NCI-H69 (cell line): ENCODE data around the gene PPP1R37.

Experiments used
- DNase-seq: peaks from one replicate; lab custom pipeline; 2025; lab: John Stamatoyannopoulos, UW

Gene PPP1R37

GRCh38 chr19:45137179-45137761 is 44.3 kb downstream of the PPP1R37 start:
- peak; percentile 94 for DNase-seq

GRCh38 chr19:45138303-45138751 is 45.3 kb downstream of the PPP1R37 start:
- peak; percentile 50 for DNase-seq

- DNase-seq = no peak
Measured at GRCh38 chr19:45139286-45140143, 46.5 kb downstream of the PPP1R37 start.

DNA sequence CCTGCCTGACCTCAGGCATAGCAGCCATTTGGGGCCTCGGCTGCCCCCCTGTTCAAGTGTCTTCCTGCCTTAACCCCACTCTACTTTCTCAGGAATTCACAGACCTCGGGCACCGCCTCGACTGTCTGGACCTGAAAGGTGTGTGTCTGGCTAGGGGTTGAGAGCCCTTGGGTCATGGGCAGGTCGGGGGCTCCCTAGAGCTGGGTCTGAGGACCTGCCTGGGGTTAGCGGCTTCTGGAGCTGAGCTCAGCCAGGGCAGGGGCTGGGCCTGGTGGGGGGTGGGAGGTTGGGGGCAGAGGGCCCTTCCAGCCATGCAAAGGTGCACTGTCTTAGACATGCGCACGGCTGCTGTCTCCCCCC is 47.1 kb downstream of the PPP1R37 start:
- DNase-seq = no peak

DNA sequence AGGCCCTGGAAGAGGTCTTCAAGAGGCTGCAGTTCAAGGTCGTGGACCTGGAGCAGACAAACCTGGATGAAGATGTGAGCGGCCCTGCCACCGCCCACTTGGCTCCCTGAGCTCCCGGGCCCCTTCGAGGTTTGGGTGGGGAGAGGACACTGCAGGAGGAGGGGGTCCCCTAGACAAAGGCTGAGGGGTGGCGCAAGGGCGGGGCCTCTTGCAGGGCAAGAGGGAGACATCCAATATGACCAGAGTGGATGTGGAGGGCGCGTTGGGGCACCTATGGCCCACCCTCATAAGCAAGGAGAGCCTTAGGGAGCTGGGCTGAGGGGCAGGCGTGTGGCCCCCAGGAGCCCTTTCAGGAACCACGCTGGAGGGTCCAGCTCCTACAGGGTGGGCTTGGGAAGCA is 47.6 kb downstream of the PPP1R37 start:
- DNase-seq = no peak

DNA sequence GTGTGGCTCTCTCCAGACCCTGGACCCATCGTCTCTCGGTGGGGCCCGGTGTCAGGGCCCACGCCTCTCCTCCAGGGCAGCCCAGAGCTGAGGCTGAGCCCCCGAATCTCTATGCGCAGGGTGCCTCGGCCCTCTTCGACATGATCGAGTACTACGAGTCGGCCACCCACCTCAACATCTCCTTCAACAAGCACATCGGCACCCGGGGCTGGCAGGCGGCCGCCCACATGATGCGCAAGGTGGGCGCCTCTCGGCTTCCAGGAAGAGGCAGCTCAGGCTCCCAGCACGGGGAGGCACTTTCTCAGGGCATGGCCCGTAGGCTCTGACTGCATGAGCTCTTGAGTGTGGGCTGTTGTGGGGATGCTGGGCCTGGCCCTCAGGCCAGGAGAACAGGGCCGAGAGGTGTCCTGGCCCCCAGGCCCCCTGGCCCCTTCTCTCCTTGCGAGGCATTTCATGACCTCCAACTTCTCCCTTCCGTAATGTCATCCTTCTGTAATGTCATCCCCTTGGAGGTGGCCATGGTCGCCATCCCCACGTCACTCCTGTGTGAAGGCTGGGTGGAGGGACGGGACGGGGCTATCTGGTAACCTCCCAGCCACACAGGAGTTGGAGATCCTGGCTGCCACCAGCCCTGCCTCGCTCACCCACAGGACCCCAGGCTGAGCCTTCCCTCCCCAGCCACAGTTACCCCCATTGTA is 48.4 kb downstream of the PPP1R37 start:
- no peak for DNase-seq

DNA sequence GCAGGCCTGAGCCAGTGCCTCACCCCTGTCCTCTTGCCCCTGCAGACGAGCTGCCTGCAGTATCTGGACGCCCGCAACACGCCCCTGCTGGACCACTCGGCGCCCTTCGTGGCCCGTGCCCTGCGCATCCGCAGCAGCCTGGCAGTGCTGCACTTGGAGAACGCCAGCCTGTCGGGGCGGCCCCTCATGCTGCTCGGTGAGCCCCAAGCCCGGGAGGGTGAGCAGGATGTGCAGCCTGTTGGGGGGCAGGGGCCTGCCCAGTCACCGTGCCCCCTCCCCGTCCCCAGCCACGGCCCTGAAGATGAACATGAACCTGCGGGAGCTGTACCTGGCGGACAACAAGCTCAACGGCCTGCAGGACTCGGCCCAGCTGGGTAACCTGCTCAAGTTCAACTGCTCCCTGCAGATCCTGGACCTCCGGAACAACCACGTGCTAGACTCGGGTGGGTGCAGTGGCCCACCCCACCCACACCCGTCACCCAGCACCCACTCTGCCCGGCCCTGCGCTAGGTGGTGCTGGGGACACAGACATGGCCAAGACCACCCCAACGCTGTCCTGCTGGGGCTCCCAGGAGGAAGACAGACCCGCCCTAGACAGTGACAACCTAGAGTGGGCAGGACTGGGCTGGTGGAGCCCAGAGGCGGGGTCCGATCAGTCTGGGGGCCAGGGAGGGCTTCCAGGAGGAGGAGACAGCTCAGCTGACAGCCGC is 49.2 kb downstream of the PPP1R37 start:
- DNase-seq = no peak

DNA sequence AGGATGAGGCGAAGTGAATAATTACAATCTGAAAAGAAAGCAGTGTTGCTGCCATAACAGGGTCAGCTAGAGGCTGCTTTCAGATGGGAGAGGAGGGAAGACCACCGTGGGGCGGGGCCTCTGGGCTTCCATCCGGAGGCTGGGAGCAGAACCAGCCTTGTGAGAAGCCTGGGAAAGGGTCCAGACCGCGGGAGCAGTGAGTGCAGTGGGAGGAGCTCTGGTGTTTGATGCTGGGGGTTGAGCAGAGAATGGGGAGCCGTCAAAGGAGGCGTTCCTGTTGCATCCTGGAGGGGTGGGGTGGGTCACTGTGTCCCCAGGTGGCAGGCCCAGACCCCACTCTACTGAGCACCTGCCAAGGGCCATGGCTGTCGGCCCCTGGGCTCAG is 49.7 kb downstream of the PPP1R37 start:
- no peak for DNase-seq

DNA sequence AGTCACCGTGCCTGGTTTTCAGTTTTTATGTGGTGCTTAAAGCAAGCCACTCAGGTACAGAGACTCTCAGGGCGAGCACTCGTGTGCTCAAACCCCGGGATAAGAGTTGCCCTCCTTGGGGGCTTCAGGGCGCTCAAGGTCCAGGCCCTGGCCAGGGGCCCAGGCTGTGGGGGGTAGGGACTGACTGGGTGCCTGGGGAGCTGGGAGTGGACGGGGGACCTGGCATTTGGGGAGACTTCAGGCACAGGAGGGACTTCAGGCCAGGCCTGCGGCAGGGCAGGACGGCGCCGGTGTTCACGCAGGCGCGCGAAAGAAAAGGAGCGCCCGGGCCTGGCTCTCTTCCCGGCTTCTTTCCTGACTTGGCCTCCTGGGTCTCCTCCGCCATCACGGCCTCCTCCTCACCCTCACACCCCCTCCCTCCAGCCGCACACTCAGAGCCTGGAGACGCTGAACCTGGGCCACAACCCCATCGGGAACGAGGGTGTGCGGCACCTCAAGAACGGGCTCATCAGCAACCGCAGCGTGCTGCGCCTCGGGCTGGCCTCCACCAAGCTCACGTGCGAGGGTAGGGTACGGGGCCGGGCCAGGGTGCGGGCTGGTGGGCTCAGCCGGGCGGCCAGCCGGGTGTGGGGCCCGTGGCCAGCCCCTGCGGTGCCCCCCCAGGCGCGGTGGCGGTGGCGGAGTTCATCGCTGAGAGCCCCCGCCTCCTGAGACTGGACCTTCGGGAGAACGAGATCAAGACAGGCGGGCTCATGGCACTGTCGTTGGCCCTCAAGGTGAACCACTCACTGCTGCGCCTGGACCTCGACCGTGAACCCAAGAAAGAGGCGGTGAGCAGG is 51.7 kb downstream of the PPP1R37 start:
- DNase-seq = no peak

- DNase-seq = no peak
Measured at GRCh38 chr19:45145270-45146189, 52.6 kb downstream of the PPP1R37 start.

- no peak for DNase-seq
Measured at GRCh38 chr19:45146251-45146650, 53.3 kb downstream of the PPP1R37 start.

DNA sequence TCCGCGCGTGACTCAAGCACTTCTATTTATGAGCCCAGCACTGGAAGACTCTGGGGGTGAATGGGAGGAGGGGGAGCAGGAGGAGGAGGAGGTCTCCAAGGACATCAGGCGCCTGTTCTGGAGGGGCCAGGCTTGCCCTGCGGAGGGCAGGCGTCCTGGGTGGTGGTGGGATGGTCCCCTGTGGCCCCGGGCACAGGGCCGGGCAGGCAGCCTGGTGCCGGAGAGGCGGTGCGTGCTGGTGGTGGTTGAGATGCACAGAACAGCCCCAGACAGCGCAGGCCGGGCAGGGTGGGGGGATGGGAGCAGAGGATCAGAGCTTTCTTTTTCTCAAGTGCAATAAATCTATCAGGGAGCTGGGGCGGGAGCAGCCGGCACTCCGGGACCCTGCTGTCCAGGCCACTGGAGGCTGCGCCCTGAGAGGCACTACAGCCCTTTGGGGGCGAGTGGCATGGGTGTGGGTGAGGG is 53.8 kb downstream of the PPP1R37 start:
- no peak for DNase-seq

DNA sequence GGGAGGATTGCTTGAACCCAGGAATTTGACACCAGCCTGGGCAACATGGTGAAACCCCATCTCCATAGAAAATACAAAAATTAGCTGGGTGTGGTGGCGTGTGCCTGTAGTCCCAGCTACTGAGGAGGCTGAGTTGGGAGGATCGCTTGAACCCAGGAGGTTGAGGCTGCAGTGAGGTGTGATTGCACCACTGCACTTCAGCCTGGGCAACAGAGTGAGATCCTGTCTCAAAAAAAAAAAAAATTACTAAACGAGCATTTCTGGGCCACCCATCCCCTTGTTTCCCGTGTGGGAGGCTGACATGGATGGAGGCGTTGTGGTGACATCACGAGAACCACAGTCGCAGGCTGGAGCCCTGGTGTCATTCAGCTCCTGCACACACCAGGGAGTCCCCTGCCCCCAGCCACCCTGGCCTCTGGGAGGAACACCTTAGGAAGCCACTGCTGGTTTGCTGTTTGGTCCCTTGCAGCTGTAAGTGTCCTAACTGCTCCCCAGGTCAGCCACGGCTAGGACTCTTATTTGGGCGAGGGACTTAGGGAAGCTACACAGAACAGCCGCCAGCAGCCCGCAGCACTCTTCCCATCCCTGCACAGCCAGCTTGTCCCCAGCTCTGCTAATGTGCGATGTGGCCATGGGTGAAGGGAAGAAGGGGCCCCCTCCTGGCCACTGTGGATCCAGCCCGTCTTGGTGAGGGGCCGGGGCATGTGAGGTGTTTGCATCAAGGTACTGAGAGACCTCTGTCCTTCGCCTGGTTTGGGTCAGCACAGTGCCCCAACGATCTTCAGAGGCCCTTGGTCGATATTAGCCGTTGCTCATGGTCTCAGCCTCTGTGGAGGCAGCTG is 55.1 kb downstream of the PPP1R37 start:
- DNase-seq = no peak

DNA sequence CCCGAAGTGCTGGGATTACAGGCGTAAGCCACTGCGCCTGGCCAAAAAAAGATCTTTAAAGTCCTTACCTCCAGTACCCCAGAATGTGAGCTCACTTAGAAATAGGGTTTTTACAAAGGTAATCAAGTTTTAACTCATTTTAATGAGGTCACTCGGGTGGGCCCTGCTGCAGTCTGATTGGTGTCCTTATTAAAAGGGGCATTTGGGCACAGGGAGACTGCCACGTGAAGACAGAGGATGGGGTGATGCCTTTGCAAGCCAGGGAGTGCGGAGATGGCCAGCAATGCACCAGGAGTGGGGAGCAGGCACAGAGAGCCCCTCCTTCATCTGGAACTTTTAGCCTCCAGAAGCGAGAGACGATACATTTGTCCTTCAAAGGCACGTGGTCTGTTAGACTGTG is 56.1 kb downstream of the PPP1R37 start:
- no peak for DNase-seq

DNA sequence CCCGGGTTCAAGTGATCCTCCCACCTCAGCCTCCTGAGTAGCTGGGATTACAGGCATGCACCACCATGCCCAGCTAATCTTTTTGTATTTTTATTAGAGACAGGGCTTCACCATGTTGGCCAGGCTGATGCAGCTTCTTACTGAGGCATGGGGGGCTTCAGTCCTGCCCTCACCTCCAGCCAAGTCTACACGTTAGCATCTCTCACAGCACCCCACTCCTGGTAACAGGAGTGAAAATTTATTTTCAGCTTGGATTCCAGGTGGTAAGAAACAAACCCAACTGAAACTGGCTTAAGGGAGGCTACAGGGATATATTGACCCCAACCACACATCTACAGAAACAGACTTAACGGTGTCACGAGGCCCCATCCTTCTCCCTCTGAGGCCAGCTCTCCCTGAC is 57.2 kb downstream of the PPP1R37 start:
- DNase-seq = no peak

DNA sequence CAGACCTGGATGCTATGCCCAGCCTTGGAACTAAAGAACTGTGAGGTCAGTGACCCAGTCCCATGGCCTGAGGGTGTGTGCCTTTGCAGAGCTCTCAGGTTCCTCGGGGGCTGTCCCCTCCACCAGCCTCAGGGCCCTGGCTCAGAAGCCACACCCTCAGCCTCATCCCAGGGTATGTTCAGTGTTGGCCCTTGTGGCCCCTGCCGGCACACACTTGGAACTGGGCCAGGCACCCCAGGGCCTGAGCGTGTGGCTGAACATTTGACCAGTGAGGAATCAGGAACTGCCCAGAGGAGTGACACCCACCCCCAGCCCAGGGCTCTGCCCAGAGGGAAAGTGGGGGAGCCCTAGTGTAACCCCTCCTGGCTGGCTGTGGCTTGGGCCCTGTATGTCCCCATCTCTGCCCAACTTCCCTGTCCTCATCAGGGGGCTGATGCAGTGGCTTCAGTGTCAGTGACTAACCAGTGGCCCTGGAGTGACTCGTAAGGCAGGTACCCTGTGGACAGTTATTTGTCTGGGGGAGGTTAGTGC is 57.8 kb downstream of the PPP1R37 start:
- DNase-seq = peak; percentile 54

DNA sequence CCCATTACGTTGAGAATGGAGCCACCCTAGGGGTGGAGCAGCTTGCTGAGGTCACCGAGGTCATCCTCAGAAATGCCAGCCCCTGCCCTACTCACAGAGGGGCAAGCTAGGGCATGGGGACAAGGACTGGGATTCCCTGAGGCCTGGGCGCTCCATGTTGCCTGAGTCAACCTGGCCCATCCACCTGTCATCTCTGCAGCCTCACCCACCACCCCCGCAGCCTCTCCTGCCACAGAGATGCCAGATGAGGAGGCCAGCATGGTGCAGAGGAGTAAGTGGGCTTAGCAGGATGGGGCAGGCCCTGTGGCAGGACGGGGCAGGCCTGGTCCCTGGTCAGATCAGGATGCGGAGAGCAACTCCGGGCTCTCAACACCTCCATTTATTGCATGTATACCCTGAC is 58.3 kb downstream of the PPP1R37 start:
- DNase-seq = no peak

GRCh38 chr19:45151821-45152503 is 59.0 kb downstream of the PPP1R37 start:
- DNase-seq = no peak
